ENCODE data around the gene PHAX.
"Not testable (repeated sequence)": the region's sequence is repeated elsewhere in the genome, so short reads cannot be mapped to it uniquely, and the experiment has no call there.

PHAX gene

GRCh38 chr5:126599499-126599898 lies 1.2 kb upstream of the PHAX start:
- TF ChIP-seq CTCF (IDR thresholded peaks at IDR 0.05; ENCODE audit: low read depth, low read length): no peak
- H3K9me3 ChIP-seq: no peaks in the 10 kb centered on the region
- H3K4me1 ChIP-seq: no peaks in the 10 kb centered on the region
- H3K4me3 ChIP-seq (ENCODE audit: low read depth, low read length): no peak overlapping the region
- peaks cover 13% of the 10 kb centered on the region for H3K36me3 ChIP-seq
- no peak for DNase-seq
- H3K27me3 ChIP-seq: no peaks in the 10 kb centered on the region

GRCh38 chr5:126599971-126600630 lies 646 bp upstream of the PHAX start:
- peaks cover 19% of the 10 kb centered on the region for H3K36me3 ChIP-seq
- not testable (repeated sequence) for DNase-seq, H3K9me3 ChIP-seq, H3K27me3 ChIP-seq, H3K4me1 ChIP-seq
- peak overlapping the region; percentile 78 for H3K4me3 ChIP-seq (ENCODE audit: low read depth, low read length)

- no peaks in the 10 kb centered on the region for H3K27me3 ChIP-seq
- no peaks in the 10 kb centered on the region for H3K9me3 ChIP-seq
- H3K4me1 ChIP-seq: no peaks in the 10 kb centered on the region
- no peak for TF ChIP-seq CTCF (IDR thresholded peaks at IDR 0.05; ENCODE audit: low read depth, low read length)
- peaks cover 49% of the 10 kb centered on the region for H3K36me3 ChIP-seq
- no peak for DNase-seq
- no peak overlapping the region for H3K4me3 ChIP-seq (ENCODE audit: low read depth, low read length)
Observed at GRCh38 chr5:126603402-126603991, 2.8 kb downstream of the PHAX start.

- Histone ChIP-seq H3K9me3 (no peaks in the 10 kb centered on the region), H3K27me3 (no peaks in the 10 kb centered on the region), H3K36me3 (peaks cover 63% of the 10 kb centered on the region), H3K4me3 (ENCODE audit: low read depth, low read length) (no peak overlapping the region), H3K4me1 (no peaks in the 10 kb centered on the region)
- TF ChIP-seq CTCF (IDR thresholded peaks at IDR 0.05; ENCODE audit: low read depth, low read length): no peak
- DNase-seq: no peak
Observed at GRCh38 chr5:126605525-126605924, 4.8 kb downstream of the PHAX start.

GRCh38 chr5:126610160-126610559 lies 9.4 kb downstream of the PHAX start:
- Histone ChIP-seq H3K4me1 (no peaks in the 10 kb centered on the region), H3K36me3 (peaks cover 67% of the 10 kb centered on the region), H3K9me3 (no peaks in the 10 kb centered on the region), H3K27me3 (no peaks in the 10 kb centered on the region), H3K4me3 (ENCODE audit: low read depth, low read length) (no peak overlapping the region)
- DNase-seq: no peak
- TF ChIP-seq CTCF (IDR thresholded peaks at IDR 0.05; ENCODE audit: low read depth, low read length): no peak

GRCh38 chr5:126610616-126611015 lies 9.9 kb downstream of the PHAX start:
- Histone ChIP-seq H3K27me3 (no peaks in the 10 kb centered on the region), H3K4me3 (ENCODE audit: low read depth, low read length) (no peak overlapping the region), H3K4me1 (no peaks in the 10 kb centered on the region), H3K9me3 (no peaks in the 10 kb centered on the region), H3K36me3 (peaks cover 63% of the 10 kb centered on the region)
- TF ChIP-seq CTCF (IDR thresholded peaks at IDR 0.05; ENCODE audit: low read depth, low read length): no peak
- no peak for DNase-seq
